ENCODE results near the gene FKBP1C.

DNA sequence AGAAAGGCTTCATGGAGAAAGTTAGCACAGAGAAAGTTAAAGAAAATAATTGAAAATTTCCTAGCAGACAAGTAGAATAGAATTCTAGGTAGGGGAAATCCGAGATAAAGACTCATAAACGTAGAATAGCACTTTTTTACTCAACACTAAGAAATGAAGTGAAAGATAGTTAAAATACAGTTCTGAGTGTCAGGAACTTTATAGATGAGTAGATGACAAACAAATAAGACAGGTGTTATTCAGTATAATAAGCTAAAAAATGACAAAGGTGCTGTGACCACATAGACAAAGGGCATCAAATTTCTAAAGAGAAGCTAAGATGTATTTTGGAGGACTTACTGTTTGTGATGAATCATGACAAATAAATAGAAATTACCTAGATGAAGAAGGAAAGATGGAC, 12.9 kb downstream of the FKBP1C start:
- TF ChIP-seq, protein P1, sequence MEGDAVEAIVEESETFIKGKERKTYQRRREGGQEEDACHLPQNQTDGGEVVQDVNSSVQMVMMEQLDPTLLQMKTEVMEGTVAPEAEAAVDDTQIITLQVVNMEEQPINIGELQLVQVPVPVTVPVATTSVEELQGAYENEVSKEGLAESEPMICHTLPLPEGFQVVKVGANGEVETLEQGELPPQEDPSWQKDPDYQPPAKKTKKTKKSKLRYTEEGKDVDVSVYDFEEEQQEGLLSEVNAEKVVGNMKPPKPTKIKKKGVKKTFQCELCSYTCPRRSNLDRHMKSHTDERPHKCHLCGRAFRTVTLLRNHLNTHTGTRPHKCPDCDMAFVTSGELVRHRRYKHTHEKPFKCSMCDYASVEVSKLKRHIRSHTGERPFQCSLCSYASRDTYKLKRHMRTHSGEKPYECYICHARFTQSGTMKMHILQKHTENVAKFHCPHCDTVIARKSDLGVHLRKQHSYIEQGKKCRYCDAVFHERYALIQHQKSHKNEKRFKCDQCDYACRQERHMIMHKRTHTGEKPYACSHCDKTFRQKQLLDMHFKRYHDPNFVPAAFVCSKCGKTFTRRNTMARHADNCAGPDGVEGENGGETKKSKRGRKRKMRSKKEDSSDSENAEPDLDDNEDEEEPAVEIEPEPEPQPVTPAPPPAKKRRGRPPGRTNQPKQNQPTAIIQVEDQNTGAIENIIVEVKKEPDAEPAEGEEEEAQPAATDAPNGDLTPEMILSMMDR (conservative IDR thresholded peaks at IDR 0.05; ENCODE audit: low read length): no peak
- no peak for TF ChIP-seq EZH2phosphoT487 (IDR thresholded peaks at IDR 0.05; ENCODE audit: borderline replicate concordance, low read depth, low read length)

Data from OCI-LY7 (cell line).